ENCODE data around the gene GNAL. TPM values are rescaled to one million over a fixed set of nuclear protein-coding genes. Genes with fewer than 3 reads are reported as not detected.

Gene GNAL
- total RNA-seq, 1 experiment from 2014 or later: 28.4 TPM

DNA sequence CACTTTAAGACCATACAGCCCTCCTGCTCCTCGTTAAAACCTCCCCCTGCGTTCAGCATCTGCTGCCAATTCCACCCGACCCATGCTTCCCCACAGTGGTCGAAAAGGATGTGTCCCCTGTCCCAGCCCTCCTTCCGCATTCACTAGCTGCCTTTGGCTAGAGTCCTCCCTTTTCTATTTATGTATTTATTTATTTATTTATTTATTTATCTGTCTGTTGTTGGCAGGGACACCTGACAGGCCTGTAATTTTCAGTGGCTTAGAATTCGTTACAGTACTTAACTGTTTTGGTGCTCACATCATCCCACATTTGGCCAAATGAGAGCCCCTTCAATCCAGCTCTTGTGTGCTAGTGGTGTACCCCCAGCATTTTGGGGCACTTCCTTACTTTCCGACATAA, 50.8 kb downstream of the GNAL start:
- no peaks in the 10 kb centered on the region for H3K4me1 Mint-ChIP-seq (ENCODE audit: low read depth, unreplicated experiment)
- no peak overlapping the region for H3K27ac Mint-ChIP-seq (ENCODE audit: unreplicated experiment)
- H3K36me3 Mint-ChIP-seq (ENCODE audit: insufficient read depth, unreplicated experiment): peaks cover 4% of the 10 kb centered on the region
- Histone ChIP-seq H3K9me3 (no peaks in the 10 kb centered on the region), H3K4me1 (no peaks in the 10 kb centered on the region), H3K27me3 (replicated peaks; ENCODE audit: control insufficient read depth, insufficient read depth, low read length) (no peaks in the 10 kb centered on the region), H3K4me3 (ENCODE audit: low read depth, low read length) (no peak overlapping the region), H3K36me3 (ENCODE audit: control insufficient read depth, insufficient read depth, low read length) (no peaks in the 10 kb centered on the region)
- TF ChIP-seq, protein P1, sequence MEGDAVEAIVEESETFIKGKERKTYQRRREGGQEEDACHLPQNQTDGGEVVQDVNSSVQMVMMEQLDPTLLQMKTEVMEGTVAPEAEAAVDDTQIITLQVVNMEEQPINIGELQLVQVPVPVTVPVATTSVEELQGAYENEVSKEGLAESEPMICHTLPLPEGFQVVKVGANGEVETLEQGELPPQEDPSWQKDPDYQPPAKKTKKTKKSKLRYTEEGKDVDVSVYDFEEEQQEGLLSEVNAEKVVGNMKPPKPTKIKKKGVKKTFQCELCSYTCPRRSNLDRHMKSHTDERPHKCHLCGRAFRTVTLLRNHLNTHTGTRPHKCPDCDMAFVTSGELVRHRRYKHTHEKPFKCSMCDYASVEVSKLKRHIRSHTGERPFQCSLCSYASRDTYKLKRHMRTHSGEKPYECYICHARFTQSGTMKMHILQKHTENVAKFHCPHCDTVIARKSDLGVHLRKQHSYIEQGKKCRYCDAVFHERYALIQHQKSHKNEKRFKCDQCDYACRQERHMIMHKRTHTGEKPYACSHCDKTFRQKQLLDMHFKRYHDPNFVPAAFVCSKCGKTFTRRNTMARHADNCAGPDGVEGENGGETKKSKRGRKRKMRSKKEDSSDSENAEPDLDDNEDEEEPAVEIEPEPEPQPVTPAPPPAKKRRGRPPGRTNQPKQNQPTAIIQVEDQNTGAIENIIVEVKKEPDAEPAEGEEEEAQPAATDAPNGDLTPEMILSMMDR (IDR thresholded peaks at IDR 0.05; ENCODE audit: insufficient read depth in 1 of 2, low read depth in 1 of 2, low read length in 1 of 2, severe bottlenecking in 1 of 2, unreplicated experiment in 1 of 2): no peak
- intact Hi-C loops (cut with micrococcal nuclease; ENCODE audit: unreplicated experiment): loop anchor here (5.0 kb wide), 1 partner anchor 83 kb away; no protein-coding TSS in a partner anchor
- H3K27me3 Mint-ChIP-seq (ENCODE audit: insufficient read depth, unreplicated experiment): no peaks in the 10 kb centered on the region
- DNase-seq: no peak
- POLR2A ChIA-PET: no interaction called here
- no peaks in the 10 kb centered on the region for H3K9me3 Mint-ChIP-seq (ENCODE audit: unreplicated experiment)
- CTCF ChIA-PET: interaction anchor here (0.8 kb wide), 1 partner anchor 133 kb away, joined by 3 read pairs; no protein-coding TSS in a partner anchor
- no peak overlapping the region for H3K4me3 Mint-ChIP-seq (ENCODE audit: unreplicated experiment)
- no TSS peak for BruUV-seq (replicated peaks)

DNA sequence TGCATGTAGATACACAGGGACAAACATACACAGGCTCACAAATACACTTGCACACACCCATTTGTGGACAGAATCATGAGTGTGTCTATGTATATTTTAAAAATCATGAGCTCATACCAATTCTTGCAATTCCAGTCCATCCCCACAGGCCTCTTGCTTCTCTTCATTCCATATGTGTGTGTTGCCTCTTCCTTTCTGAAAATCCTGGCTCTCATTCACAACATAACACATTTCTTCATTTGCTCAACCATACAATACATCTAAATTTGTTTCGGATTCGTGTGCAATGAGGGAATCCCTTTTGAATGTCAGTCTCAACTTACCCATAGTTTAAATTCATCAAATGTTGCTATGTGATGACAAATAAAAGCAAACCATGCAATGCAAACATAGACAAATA, 51.4 kb downstream of the GNAL start:
- Mint-ChIP-seq H3K27ac (ENCODE audit: unreplicated experiment) (no peak overlapping the region), H3K27me3 (ENCODE audit: insufficient read depth, unreplicated experiment) (no peaks in the 10 kb centered on the region), H3K9me3 (ENCODE audit: unreplicated experiment) (no peaks in the 10 kb centered on the region), H3K4me3 (ENCODE audit: unreplicated experiment) (no peak overlapping the region), H3K36me3 (ENCODE audit: insufficient read depth, unreplicated experiment) (peaks cover 4% of the 10 kb centered on the region), H3K4me1 (ENCODE audit: low read depth, unreplicated experiment) (no peaks in the 10 kb centered on the region)
- H3K4me3 ChIP-seq (ENCODE audit: low read depth, low read length): no peak overlapping the region
- intact Hi-C loops (cut with micrococcal nuclease; ENCODE audit: unreplicated experiment): loop anchor here (5.0 kb wide), 1 partner anchor 83 kb away; no protein-coding TSS in a partner anchor
- ChIA-PET CTCF (interaction anchor here (0.8 to 0.9 kb wide), 3 partner anchors 12 to 197 kb away, joined by 3 read pairs; no protein-coding TSS in a partner anchor), POLR2A (no interaction called here)
- H3K4me1 ChIP-seq: no peaks in the 10 kb centered on the region
- no peaks in the 10 kb centered on the region for H3K9me3 ChIP-seq
- BruUV-seq (replicated peaks): no TSS peak
- no peaks in the 10 kb centered on the region for H3K27me3 ChIP-seq (replicated peaks; ENCODE audit: control insufficient read depth, insufficient read depth, low read length)
- TF ChIP-seq, protein P1 (IDR thresholded peaks at IDR 0.05; ENCODE audit: insufficient read depth in 1 of 2, low read depth in 1 of 2, low read length in 1 of 2, severe bottlenecking in 1 of 2, unreplicated experiment in 1 of 2): no peak
- DNase-seq: no peak
- no peaks in the 10 kb centered on the region for H3K36me3 ChIP-seq (ENCODE audit: control insufficient read depth, insufficient read depth, low read length)

DNA sequence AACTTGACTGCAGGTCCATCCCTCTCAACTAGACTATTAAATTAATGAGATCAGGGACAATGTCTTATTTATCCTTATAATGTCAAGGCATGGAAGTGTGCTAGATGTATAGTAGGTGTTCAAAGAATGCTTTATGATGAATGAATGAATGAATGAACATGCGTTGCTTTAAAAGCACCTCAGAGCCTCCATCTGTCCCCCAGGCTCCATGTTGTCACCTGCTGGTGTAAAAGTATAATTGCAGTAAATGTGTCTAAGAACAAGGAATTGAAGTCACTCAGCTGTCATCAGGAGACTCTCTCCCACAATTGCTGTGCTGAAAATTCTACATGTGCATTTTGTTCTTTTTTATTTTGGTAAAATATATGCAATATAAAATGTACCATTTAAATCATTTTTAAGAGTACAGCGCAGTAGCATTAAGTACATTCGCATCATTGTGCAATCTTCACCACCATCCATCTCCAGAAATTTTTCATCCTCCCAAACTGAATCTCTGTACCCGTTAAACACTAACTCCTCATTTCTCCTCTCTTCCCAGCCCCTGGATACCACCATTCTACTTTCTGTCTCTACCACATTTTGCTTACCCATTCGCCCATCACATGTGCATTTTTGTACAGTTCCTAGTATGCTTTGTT, 52.6 kb downstream of the GNAL start:
- no peaks in the 10 kb centered on the region for H3K4me1 ChIP-seq
- H3K9me3 ChIP-seq: no peaks in the 10 kb centered on the region
- peak in 1 of 2 experiments; percentile 24 for DNase-seq
- no peaks in the 10 kb centered on the region for H3K36me3 ChIP-seq (ENCODE audit: control insufficient read depth, insufficient read depth, low read length)
- Mint-ChIP-seq H3K9me3 (ENCODE audit: unreplicated experiment) (no peaks in the 10 kb centered on the region), H3K4me3 (ENCODE audit: unreplicated experiment) (no peak overlapping the region), H3K4me1 (ENCODE audit: low read depth, unreplicated experiment) (no peaks in the 10 kb centered on the region), H3K36me3 (ENCODE audit: insufficient read depth, unreplicated experiment) (peaks cover 4% of the 10 kb centered on the region), H3K27ac (ENCODE audit: unreplicated experiment) (no peak overlapping the region), H3K27me3 (ENCODE audit: insufficient read depth, unreplicated experiment) (no peaks in the 10 kb centered on the region)
- no TSS peak for BruUV-seq (replicated peaks)
- CTCF ChIA-PET: interaction anchor here (0.5 to 1.2 kb wide), 3 partner anchors 13 to 171 kb away, joined by 3 to 4 read pairs (median 3); no protein-coding TSS in a partner anchor
- POLR2A ChIA-PET: no interaction called here
- TF ChIP-seq, protein P1 (IDR thresholded peaks at IDR 0.05; ENCODE audit: insufficient read depth in 1 of 2, low read depth in 1 of 2, low read length in 1 of 2, severe bottlenecking in 1 of 2, unreplicated experiment in 1 of 2): peak; percentile 68 to 69
- H3K4me3 ChIP-seq (ENCODE audit: low read depth, low read length): no peak overlapping the region
- intact Hi-C loops (cut with micrococcal nuclease; ENCODE audit: unreplicated experiment): loop anchor here (5.0 kb wide), 1 partner anchor 84 kb away; no protein-coding TSS in a partner anchor
- no peaks in the 10 kb centered on the region for H3K27me3 ChIP-seq (replicated peaks; ENCODE audit: control insufficient read depth, insufficient read depth, low read length)

All from Caco-2 (cell line).